Stromal cell of bone marrow (primary cell): ENCODE data around the gene AP2B1.
A peak's percentile ranks its signal among the peaks of the same experiment; 100 is the strongest.
"Not testable (repeated sequence)": the region's sequence is repeated elsewhere in the genome, so short reads cannot be mapped to it uniquely, and the experiment has no call there.

ENCODE experiments used
- DNase-seq: peaks from one replicate; pipeline ENCODE4 v3.0.0-alpha.2; 2012; ENCODE audit warnings: low read depth

AP2B1 gene

DNA sequence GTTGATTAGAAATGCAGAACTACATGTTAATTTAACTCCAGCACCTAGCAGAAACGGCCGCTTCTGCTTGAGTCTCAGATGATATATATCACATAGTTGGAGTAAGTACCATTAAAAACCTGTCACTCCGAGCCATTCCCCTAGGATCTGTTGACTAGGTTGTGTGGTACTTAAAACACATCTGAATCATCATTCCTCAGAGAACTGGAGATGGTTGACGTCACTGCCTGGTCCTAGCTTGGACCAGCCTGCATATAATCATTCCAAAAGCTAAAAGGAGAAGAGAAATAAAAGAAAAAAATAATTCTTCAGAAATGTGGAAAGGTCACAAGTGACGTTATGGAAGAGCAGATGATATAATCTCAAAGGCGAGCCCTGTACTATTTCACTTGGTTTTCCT, 113.0 kb downstream of the AP2B1 start:
- DNase-seq: peak; percentile 25

GRCh38 chr17:35701491-35701890, 114.4 kb downstream of the AP2B1 start:
- DNase-seq: no peak

DNA sequence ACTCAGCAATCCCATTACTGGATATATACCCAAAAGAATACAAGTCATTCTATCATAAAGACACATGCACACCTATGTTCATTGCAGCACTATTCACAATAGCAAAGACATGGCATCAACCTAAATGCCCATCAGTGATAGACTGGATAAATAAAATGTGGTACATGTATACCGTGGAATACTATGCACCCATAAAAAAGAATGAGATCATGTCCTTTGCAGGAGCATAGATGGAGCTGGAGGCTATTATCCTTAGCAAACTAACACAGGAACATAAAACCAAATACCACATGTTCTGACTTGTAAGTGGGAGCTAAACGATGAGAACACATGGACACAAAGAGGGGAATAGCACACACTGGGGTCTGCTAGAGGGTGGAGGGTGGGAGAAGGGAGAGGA, 116.2 kb downstream of the AP2B1 start:
- not testable (repeated sequence) for DNase-seq

GRCh38 chr17:35705230-35705629, 118.1 kb downstream of the AP2B1 start:
- DNase-seq: no peak

DNA sequence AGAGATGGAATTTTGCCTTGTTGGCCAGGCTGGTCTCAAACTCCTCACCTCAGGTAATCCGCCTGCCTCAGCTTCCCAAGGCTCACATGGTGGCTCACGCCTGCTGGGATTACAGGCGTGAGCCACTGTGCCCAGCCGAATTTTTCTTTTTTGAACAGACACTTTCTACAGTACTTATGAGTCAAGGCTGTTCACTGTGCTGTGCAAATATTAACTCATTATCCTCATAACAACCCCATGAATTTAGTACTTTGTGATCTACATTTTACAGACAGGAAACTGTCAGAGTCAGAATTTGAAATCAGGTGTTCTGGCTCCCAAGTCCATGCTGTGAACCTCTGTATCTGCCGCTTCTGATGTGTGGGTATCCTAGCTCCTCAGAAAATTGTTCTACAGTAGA, 118.6 kb downstream of the AP2B1 start:
- no peak for DNase-seq

DNA sequence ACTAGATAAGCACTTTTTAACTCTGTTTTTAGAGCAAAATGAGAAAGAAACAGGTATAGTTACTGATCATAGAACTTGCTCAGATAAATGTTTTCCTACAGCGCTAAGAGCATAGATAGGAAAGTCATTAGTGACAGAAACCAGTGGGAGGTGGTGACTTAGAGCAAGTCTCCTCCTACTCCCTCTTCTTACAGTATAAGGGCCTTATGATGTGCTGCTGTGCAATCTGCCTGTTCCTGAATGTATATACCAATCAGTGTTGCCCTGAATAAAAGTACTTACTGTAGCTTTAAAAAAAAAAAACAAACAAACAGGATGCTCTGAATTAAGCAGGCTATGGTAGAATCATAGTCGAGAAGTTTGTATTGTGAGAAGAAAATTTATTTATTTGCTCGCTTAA, 121.0 kb downstream of the AP2B1 start:
- DNase-seq: no peak

DNA sequence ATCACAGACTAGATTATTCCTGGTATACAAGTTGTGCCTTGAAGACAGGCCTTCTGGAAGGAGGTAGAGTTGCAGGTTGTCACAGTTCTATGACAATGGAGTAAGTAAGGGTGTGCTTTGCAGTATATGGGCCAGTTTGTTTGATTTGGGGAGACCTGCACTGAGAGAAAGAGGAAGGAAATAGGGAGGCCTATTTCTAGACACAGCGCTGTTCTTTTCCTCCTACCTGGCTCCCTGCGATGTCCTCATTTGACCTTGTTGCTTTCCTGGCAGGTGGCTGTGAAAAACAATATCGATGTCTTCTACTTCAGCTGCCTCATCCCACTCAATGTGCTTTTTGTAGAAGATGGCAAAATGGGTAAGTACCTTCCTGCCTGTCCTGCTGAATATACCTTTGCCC, 121.8 kb downstream of the AP2B1 start:
- no peak for DNase-seq

GRCh38 chr17:35709874-35710273, 122.8 kb downstream of the AP2B1 start:
- no peak for DNase-seq

DNA sequence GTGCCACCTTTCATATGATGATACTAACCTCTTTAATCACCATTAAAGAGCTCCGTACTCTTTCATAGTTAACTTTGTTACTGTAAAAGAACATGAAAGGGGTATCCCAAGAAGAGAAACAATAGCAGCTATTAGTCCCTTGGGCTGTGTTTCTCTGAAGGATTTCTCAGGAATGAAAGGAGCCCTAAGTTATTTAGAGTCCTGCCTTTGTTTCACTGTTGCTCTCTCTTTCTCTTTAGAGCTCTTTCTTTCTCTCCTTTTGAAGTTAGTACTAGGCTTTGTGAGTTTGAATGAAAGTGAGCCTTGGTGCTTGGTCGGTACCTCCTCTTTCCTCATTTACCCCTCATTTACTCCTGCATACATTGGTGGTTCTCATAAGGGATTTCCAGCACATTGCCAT, 123.8 kb downstream of the AP2B1 start:
- DNase-seq: no peak

GRCh38 chr17:35713069-35713728, 126.1 kb downstream of the AP2B1 start:
- DNase-seq: peak; percentile 95

GRCh38 chr17:35714988-35715387, 127.9 kb downstream of the AP2B1 start:
- DNase-seq: no peak

GRCh38 chr17:35715416-35715815, 128.3 kb downstream of the AP2B1 start:
- DNase-seq: no peak

GRCh38 chr17:35716173-35716572, 129.1 kb downstream of the AP2B1 start:
- no peak for DNase-seq

GRCh38 chr17:35716897-35717465, 129.9 kb downstream of the AP2B1 start:
- no peak for DNase-seq

GRCh38 chr17:35717475-35717874, 130.4 kb downstream of the AP2B1 start:
- DNase-seq: no peak

DNA sequence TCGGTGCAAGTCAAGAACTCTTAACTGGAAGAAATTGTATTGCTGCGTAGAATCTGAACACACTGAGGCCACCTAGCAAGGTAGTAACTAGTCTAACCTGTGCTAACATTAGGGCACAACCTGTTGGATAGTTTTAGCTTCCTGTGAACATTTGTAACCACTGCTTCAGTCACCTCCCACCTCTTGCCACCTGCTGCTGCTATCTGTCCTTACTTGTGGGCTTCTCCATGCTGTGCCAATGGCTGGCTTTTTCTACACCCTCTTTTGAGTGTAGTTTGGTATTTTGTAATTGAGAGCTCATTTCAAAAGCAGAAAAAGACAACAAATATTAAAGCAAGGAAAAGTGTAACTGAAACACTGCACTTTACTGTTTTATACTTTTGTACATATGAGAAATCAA, 136.6 kb downstream of the AP2B1 start:
- no peak for DNase-seq

DNA sequence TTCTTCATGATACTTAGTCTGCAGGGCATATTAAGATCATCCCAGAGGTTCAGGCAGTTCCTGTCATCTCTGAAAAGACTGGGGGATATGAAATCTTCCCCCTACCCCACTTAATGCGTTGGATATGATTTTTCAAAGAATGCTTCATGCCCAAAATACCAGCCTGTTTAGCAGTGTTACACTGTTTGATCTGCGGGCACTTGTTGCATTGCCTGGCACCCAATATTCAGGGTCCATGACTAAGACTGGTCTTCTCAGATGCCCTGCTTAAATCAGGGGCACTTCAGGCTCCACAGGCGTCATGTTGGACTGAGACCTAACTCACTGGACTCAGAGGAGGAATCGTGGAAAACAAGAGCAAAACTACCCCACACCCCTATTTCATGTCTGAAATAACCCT, 137.9 kb downstream of the AP2B1 start:
- DNase-seq: no peak

DNA sequence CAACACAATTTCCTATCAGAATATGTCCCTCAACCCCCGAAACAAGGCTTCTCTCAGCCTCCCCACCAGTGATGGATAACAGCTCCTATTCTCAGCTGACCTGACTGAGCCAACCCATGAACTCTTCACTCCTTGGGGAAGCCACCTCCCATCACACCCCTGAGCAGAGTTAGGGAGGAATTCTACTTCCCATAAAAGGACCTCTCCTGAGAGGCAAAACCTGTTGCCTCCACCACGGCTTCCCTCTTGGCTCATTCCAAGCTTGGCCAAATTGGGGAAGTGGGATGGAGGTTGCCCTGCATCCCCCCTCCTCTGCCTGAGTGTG, 138.6 kb downstream of the AP2B1 start:
- DNase-seq: no peak

DNA sequence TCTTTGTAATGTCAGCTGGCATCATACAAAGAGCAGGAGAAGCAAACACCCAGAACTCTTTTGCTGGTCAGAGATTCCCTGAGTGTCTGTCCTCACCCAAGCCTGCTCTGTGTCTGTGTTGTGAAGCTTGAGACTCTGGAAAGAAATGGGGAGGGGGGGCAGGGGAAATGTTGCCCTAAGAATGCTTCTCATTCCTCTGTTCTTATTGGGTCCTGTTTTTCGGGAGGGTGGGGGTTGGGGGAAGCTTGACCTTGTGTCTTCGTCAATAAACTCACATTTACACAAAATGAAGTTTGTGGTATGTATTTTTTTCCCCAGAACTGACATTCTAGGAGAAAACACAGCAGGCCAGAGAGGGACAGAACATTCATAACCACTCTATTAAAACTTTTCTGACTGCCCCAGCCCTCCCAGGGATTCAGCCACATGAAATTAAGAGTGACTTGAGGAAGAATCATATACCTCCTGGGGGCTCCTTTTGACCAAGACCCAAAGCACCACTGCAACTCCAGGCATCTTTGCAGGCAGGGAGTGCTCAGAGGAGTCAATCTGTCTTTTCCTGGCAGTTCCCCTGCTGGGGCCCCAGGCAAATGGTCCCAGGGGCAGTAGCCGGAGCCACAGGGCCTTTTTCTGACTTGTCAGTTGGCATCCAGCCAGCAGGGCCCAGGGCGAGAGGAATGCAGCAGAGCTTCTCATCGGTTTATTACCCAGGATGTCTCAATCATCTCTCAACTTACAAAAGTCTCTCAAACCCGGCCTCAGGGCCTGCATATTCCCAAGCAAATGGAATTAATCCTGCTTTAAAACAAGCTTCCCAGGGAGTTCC, 139.2 kb downstream of the AP2B1 start:
- peak; percentile 76 for DNase-seq

DNA sequence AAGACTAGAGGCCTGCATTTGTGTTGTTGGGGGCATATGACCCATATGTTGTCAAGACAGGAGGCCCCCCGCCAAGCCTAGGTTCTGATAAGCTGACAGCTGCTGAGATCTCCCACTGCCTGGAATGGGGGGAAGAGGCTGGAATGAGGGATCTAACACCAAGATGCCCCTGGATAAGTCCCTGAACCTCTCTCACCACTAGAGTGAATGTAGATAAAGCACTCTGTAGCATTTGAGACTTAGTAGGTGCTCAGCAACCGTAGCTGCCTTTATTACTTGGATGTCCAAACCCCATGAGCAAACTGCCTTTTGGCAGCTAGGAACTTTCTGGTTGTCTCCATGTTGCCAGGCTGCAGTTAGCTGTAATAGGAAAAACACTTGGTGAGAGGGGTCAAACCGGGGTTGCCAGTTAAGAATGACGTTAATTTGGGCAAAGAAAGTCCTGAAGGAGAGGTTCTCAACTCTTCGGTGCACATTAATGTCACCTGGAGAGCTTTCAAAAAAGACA, 139.9 kb downstream of the AP2B1 start:
- no peak for DNase-seq

DNA sequence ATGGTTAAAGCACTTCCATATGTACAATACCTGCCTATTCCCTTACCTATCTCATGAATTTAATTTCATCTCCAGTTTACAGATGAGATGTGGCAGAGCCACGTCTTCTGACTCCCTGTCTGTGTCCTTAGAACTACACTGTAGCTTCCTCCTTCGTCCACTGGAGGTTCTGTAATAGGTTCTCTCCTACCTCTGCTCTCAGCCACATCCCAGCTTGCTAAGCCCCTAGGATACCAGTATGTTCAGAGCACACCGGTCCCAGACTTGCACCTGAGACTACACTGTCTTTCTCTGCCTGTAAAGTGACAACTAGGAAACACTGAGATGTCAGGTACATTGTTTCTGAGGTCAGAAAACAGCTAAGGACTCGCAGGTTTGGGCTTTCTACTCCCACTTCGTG, 140.5 kb downstream of the AP2B1 start:
- DNase-seq: no peak

DNA sequence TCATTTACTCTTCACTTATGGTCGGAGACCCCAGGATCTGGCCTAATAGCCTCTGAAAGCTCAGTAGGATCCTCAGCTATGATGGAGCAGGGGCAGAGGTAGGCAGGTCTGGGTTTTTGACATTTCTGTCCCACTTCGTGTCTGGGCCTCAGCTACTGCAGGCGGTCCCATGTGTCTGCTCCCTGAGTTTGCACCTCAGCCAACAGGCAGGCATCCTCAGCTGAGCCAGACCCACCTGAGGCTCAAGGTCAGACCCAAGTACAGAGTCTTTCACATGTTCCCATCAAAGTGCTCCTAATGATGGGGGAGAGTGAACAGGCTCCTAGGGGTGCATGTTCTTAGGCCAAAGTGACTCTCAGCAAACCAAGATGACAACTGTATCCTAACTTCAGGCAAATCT, 141.4 kb downstream of the AP2B1 start:
- no peak for DNase-seq

GRCh38 chr17:35729405-35729833, 142.3 kb downstream of the AP2B1 start:
- DNase-seq: no peak
